Epithelial cell of prostate (primary cell): ENCODE measurements around the gene TRIM67.

Experiments used
- DNase-seq: peaks from one replicate; pipeline ENCODE4 v3.0.0-alpha.2; 2011; ENCODE audit warnings: low read depth, low spot score
- H3K27ac ChIP-seq: fragments of 450-650 bp; 2 replicates; pipeline ENCODE4 v1.5.1; 2017; ENCODE audit warnings: mild to moderate bottlenecking

TRIM67 gene

DNA sequence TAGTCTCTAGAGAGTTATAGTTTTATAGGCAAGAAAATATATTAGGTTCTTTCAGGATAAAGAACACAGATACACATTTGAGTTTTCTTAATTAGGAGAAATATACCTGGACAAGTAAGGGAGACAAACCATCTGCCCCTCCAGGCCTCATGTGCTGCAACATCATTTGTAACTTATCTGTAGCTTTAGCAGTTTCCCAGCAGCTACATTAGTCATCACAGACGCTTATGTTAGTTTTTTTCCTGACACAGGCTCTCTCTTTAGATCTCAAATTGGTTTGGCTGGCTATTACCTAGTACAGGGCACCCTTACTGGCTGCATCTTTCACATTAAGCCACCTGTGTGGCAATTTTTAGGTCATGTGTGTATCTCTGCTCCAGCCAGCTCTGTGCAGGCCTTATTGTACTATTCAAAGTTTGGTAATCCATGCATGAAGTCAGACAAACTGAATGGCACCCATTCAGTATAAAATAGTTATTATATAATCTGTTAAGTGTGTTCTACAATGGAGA lies 105.0 kb downstream of the TRIM67 start:
- DNase-seq, result no peak
- H3K27ac ChIP-seq, result no peak overlapping the region
